H1 (cell line): ENCODE measurements around the gene ADCY2. TPM values are rescaled to one million over a fixed set of nuclear protein-coding genes. Genes with fewer than 3 reads are reported as not detected.
A peak's percentile ranks its signal among the peaks of the same experiment; 100 is the strongest.

Experiments used
- CTCF ChIA-PET: fragments of 300-600 bp; sonication (Branson Sonifier 250); formaldehyde crosslinking; loops from one replicate; lab custom pipeline; 2021; ENCODE audit not compliant: partially characterized antibody; lab: Charles Lee
- POLR2A ChIA-PET: fragments of 300-600 bp; sonication (Branson Sonifier 250); formaldehyde crosslinking; loops from one replicate; lab custom pipeline; 2021; ENCODE audit warnings: inconsistent platforms; ENCODE audit not compliant: partially characterized antibody; lab: Charles Lee
- DNase-seq, 2 experiments: peaks; one replicate each; pipeline versions ENCODE4 v3.0.0 to v3.0.0-alpha.2; 2010 to 2022; ENCODE audit warnings: low spot score in 2 of 2, low read depth in 1 of 2, mixed read lengths in 1 of 2
- FAIRE-seq: peaks from 2 replicates; lab custom pipeline; 2011; peaks lifted over from hg19 to GRCh38; lab: Jason Lieb, UNC
- H2AFZ ChIP-seq: 2 replicates; pipeline ENCODE4 v1.8.1; 2012; ENCODE audit warnings: low read length, inconsistent platforms
- H2AK5ac ChIP-seq: 2 replicates; pipeline ENCODE4 v1.6.1; 2013; ENCODE audit warnings: low read depth, low read length
- H2BK120ac ChIP-seq: replicated peaks from 2 replicates; pipeline ENCODE3; 2013; ENCODE audit warnings: low read depth, low read length, inconsistent platforms
- H2BK12ac ChIP-seq: 2 replicates; pipeline ENCODE4 v1.6.1; 2013; ENCODE audit warnings: low read depth, low read length
- H2BK15ac ChIP-seq: 2 replicates; pipeline ENCODE4 v1.6.1; 2013; ENCODE audit warnings: low read length
- H2BK20ac ChIP-seq: 2 replicates; pipeline ENCODE4 v1.6.1; 2013; ENCODE audit warnings: low read length
- H2BK5ac ChIP-seq: 2 replicates; pipeline ENCODE4 v1.6.1; 2013; ENCODE audit warnings: low read depth, low read length
- H3K14ac ChIP-seq: 2 replicates; pipeline ENCODE4 v1.6.1; 2013; ENCODE audit warnings: inconsistent platforms; ENCODE audit not compliant: insufficient read length
- H3K18ac ChIP-seq: 2 replicates; pipeline ENCODE4 v1.6.1; 2013; ENCODE audit warnings: low read length; ENCODE audit errors: extremely low read depth
- H3K23ac ChIP-seq: 2 replicates; pipeline ENCODE4 v1.6.1; 2013; ENCODE audit warnings: inconsistent platforms; ENCODE audit not compliant: insufficient read length
- H3K23me2 ChIP-seq: 2 replicates; pipeline ENCODE4 v1.6.1; 2013; ENCODE audit warnings: low read depth, low read length
- H3K27ac ChIP-seq: 2 replicates; pipeline ENCODE4 v1.6.1; 2011; ENCODE audit warnings: low read depth, low read length, inconsistent platforms
- H3K27me3 ChIP-seq, 4 experiments: replicated peaks in 1 of 4; 1 replicate in 1 of 4; 2 replicates in 3 of 4; pipeline versions ENCODE4 v1.6.1 to v1.8.1; 2011 to 2013; ENCODE audit warnings: low read length in 3 of 4, mild to moderate bottlenecking in 3 of 4, inconsistent platforms in 2 of 4, mixed read lengths in 2 of 4, moderate library complexity in 1 of 4; ENCODE audit not compliant: control insufficient read depth in 3 of 4, insufficient read depth in 3 of 4; ENCODE audit errors: extremely low read depth in 1 of 4
- H3K36me3 ChIP-seq, 4 experiments: 2 replicates each; pipeline versions ENCODE4 v1.6.1 to v1.8.1; 2011 to 2013; ENCODE audit warnings: mild to moderate bottlenecking in 4 of 4, low read length in 3 of 4, moderate library complexity in 2 of 4, control low read depth in 1 of 4, inconsistent platforms in 1 of 4; ENCODE audit not compliant: insufficient read depth in 4 of 4, control insufficient read depth in 2 of 4
- H3K4ac ChIP-seq: replicated peaks from 2 replicates; pipeline ENCODE3; 2013; ENCODE audit warnings: low read length, low read depth, mixed read lengths, inconsistent platforms; ENCODE audit not compliant: insufficient read length
- H3K4me1 ChIP-seq, 4 experiments: replicated peaks in 1 of 4; 1 replicate in 1 of 4; 2 replicates in 3 of 4; pipeline versions ENCODE4 v1.6.1 to v1.8.1; 2011 to 2013; ENCODE audit warnings: low read length in 3 of 4, inconsistent platforms in 2 of 4, mixed read lengths in 1 of 4; ENCODE audit not compliant: insufficient read depth in 4 of 4, control insufficient read depth in 3 of 4
- H3K4me2 ChIP-seq, 2 experiments: 2 replicates each; pipeline versions ENCODE4 v1.6.1 to v1.8.1; 2011 to 2013; ENCODE audit warnings: low read depth in 2 of 2, low read length in 2 of 2, control low read depth in 1 of 2, inconsistent platforms in 1 of 2, mild to moderate bottlenecking in 1 of 2; ENCODE audit not compliant: insufficient read depth in 1 of 2
- H3K4me3 ChIP-seq, 4 experiments: fragments of 200-600, 300-600 bp in 1 of 4; sonication (generic), shearing (Covaris generic), sonication (Bioruptor Twin) in 1 of 4; 2 replicates each; pipeline versions ENCODE4 v1.5.1 to v1.8.1; 2011 to 2016; ENCODE audit warnings: low read length in 4 of 4, low read depth in 3 of 4, control low read depth in 2 of 4, inconsistent platforms in 2 of 4, mild to moderate bottlenecking in 2 of 4, mixed read lengths in 1 of 4, moderate library complexity in 1 of 4; ENCODE audit not compliant: insufficient read depth in 2 of 4; ENCODE audit errors: extremely low read depth in 1 of 4
- H3K56ac ChIP-seq: replicated peaks from 2 replicates; pipeline ENCODE3; 2013; ENCODE audit warnings: low read depth, mild to moderate bottlenecking, mixed read lengths, low read length, inconsistent platforms; ENCODE audit not compliant: insufficient read length
- H3K79me1 ChIP-seq: 2 replicates; pipeline ENCODE4 v1.6.1; 2013; ENCODE audit warnings: low read depth, low read length, control low read depth
- H3K79me2 ChIP-seq, 2 experiments: 2 replicates each; pipeline versions ENCODE4 v1.6.1 to v1.8.1; 2012 to 2013; ENCODE audit warnings: low read length in 2 of 2, mild to moderate bottlenecking in 2 of 2, inconsistent platforms in 1 of 2; ENCODE audit not compliant: insufficient read depth in 2 of 2, control insufficient read depth in 1 of 2
- H3K9ac ChIP-seq, 4 experiments: replicated peaks in 1 of 4; 1 replicate in 1 of 4; 2 replicates in 3 of 4; pipeline versions ENCODE4 v1.6.1 to v1.8.1; 2011 to 2013; ENCODE audit warnings: low read depth in 3 of 4, low read length in 3 of 4, control low read depth in 2 of 4, mild to moderate bottlenecking in 2 of 4, moderate library complexity in 2 of 4, inconsistent platforms in 1 of 4; ENCODE audit errors: extremely low read depth in 1 of 4
- H3K9me3 ChIP-seq, 2 experiments: 2 replicates each; pipeline versions ENCODE4 v1.6.1 to v1.8.1; 2012 to 2013; ENCODE audit warnings: mild to moderate bottlenecking in 2 of 2, moderate library complexity in 2 of 2, control low read depth in 1 of 2, inconsistent platforms in 1 of 2, low read depth in 1 of 2, low read length in 1 of 2, mixed read lengths in 1 of 2; ENCODE audit not compliant: insufficient read depth in 2 of 2
- H4K20me1 ChIP-seq, 2 experiments: replicated peaks in 1 of 2; 2 replicates each; pipeline versions ENCODE3 to v1.8.1; 2011 to 2013; ENCODE audit warnings: inconsistent platforms in 2 of 2, low read length in 2 of 2, mild to moderate bottlenecking in 1 of 2; ENCODE audit not compliant: insufficient read depth in 2 of 2, control insufficient read depth in 1 of 2
- H4K5ac ChIP-seq: 2 replicates; pipeline ENCODE4 v1.6.1; 2013; ENCODE audit warnings: low read length, low read depth, mixed read lengths, inconsistent platforms; ENCODE audit not compliant: insufficient read length
- H4K8ac ChIP-seq: 2 replicates; pipeline ENCODE4 v1.8.0; 2013; ENCODE audit warnings: mild to moderate bottlenecking, moderate library complexity, low read length, inconsistent platforms; ENCODE audit not compliant: insufficient read depth; ENCODE audit errors: extremely low read depth
- H4K91ac ChIP-seq: replicated peaks from 2 replicates; pipeline ENCODE3; 2013; ENCODE audit warnings: low read length, mixed read lengths, inconsistent platforms; ENCODE audit not compliant: insufficient read length
- E2F6 ChIP-seq: IDR thresholded peaks from 2 replicates; pipeline ENCODE4 v1.6.1; 2012; ENCODE audit warnings: inconsistent platforms
- MAX ChIP-seq: IDR thresholded peaks from 2 replicates; pipeline ENCODE4 v1.6.1; 2012; ENCODE audit warnings: inconsistent platforms
- SIN3A ChIP-seq, 2 experiments: IDR thresholded peaks in 1 of 2; conservative IDR thresholded peaks in 1 of 2; 2 replicates each; pipeline ENCODE4 v1.6.1; 2011 to 2012; ENCODE audit warnings: low read length in 2 of 2, improper control_type of control experiment in 1 of 2, low read depth in 1 of 2, mild to moderate bottlenecking in 1 of 2
- SIRT6 ChIP-seq: IDR thresholded peaks from one replicate; pipeline ENCODE4 v1.7.1; 2012; ENCODE audit warnings: low read length, inconsistent platforms
- TEAD4 ChIP-seq: IDR thresholded peaks from 2 replicates; pipeline ENCODE4 v1.6.1; 2012; ENCODE audit warnings: low read depth, low read length, inconsistent platforms, mixed read lengths
- WGBS, 2 experiments: shearing (Covaris generic) in 1 of 2; methylation state at CpG; one replicate each; pipeline versions ENCODE4 v1.1.6 to v1.1.7; 2013 to 2015; ENCODE audit warnings: low lambda C conversion rate in 2 of 2, mixed read lengths in 2 of 2, inconsistent platforms in 1 of 2, low coverage in 1 of 2, missing lambda C conversion rate in 1 of 2; ENCODE audit not compliant: insufficient replicate concordance in 2 of 2, insufficient coverage in 1 of 2, insufficient read length in 1 of 2; ENCODE audit errors: extremely low coverage in 1 of 2, missing lambda C conversion rate in 1 of 2; 5-methylcytosine and 5-hydroxymethylcytosine counted together
- polyA plus RNA-seq, 7 experiments: library from polyadenylated mRNA; depleted of rRNA in 3 of 7; stranded (reverse) in 5 of 7; unstranded in 2 of 7; fragments of >200 nt in 5 of 7; fragments of 200-250 nt in 2 of 7; gene quantifications; 1 replicate in 5 of 7; 2 replicates in 1 of 7; 4 replicates in 1 of 7; pipeline versions ENCODE4 v1.2.1 to v1.2.3, GENCODE V29; 2011 to 2013; ENCODE audit warnings: missing spikeins in 2 of 7, mixed read lengths in 2 of 7
- total RNA-seq: library from RNA; stranded (reverse); fragmentation: NEBNext Ultra II Directional; extraction: Animal tissue kit (Norgen Biotek cat#: 25700); gene quantifications from 2 replicates; pipeline ENCODE4 v1.2.1, GENCODE V29; 2021

ADCY2 gene
- total and polyA plus RNA-seq, 2 of the 8 experiments (the other 6 are each of a cell fraction or from before 2014, with no cell fraction given), result 35.8 to 122 TPM

GRCh38 chr5:7789567-7789966, 393.6 kb downstream of the ADCY2 start:
- Histone ChIP-seq H2BK20ac (no peak overlapping the region), H3K4me3 (no peak overlapping the region), H3K36me3 (peaks cover 0 to 4% (median 2%) of the 10 kb centered on the region in 4 experiments; a peak in 5 of 8 replicates), H3K23me2 (no peaks in the 10 kb centered on the region; the same call in 1 of the 2 replicates), H3K4me1 (peaks cover 0 to 11% (median 7%) of the 10 kb centered on the region in 4 experiments; a peak in 6 of 7 replicates), H2AK5ac (no peak overlapping the region), H3K4ac (no peak overlapping the region), H3K79me2 (no peaks in the 10 kb centered on the region), H2BK120ac (no peak overlapping the region), H2BK15ac (no peak overlapping the region), H3K27ac (no peak overlapping the region), H3K18ac (no peak overlapping the region), H2BK5ac (no peak overlapping the region), H2BK12ac (no peak overlapping the region), H3K4me2 (no peak overlapping the region), H3K23ac (no peak overlapping the region), H3K27me3 (no peaks in the 10 kb centered on the region), H4K5ac (no peak overlapping the region), H4K8ac (no peak overlapping the region), H3K14ac (no peak overlapping the region), H2AFZ (no peak overlapping the region), H4K91ac (no peak overlapping the region), H3K9me3 (no peaks in the 10 kb centered on the region), H3K56ac (no peak overlapping the region), H3K79me1 (no peaks in the 10 kb centered on the region; the same call in 1 of the 2 replicates), H4K20me1 (peaks cover 0 to 4% of the 10 kb centered on the region in 2 experiments), H3K9ac (no peak overlapping the region)
- POLR2A ChIA-PET, result no interaction called here
- no peak for FAIRE-seq
- no peak for DNase-seq
- WGBS, 2 experiments, result 88% methylated on average over 7 of the region's 7 CpGs; no CpG with 5 or more reads in 1 of the 2 experiments
- no peak for TF ChIP-seq SIRT6
- peak; percentile 66 for TF ChIP-seq E2F6
- TF ChIP-seq TEAD4, result no peak
- no peak for TF ChIP-seq SIN3A (conservative IDR thresholded peaks at IDR 0.05 in 1 of 2, IDR thresholded peaks at IDR 0.05 in 1 of 2; ENCODE audit: low read depth in 1 of 2, low read length in 2 of 2)
- TF ChIP-seq MAX, result 0 out of 2 replicates have a peak, but pooled peaks have one; percentile 30
- CTCF ChIA-PET, result interaction anchor here (0.6 to 2.7 kb wide), 2 partner anchors 27 to 703 kb away, joined by 3 to 10 read pairs; no protein-coding TSS in a partner anchor
